Activated naive CD4-positive, alpha-beta T cell treated with Interleukin-2 at 50 U/mL for 16 hours (primary cell): ENCODE measurements around the gene MRPS27.
"Not testable (repeated sequence)": the region's sequence is repeated elsewhere in the genome, so short reads cannot be mapped to it uniquely, and the experiment has no call there.

Experiments
- DNase-seq: peaks from one replicate; pipeline ENCODE4 v3.0.0-alpha.2; 2020

The MRPS27 gene

DNA sequence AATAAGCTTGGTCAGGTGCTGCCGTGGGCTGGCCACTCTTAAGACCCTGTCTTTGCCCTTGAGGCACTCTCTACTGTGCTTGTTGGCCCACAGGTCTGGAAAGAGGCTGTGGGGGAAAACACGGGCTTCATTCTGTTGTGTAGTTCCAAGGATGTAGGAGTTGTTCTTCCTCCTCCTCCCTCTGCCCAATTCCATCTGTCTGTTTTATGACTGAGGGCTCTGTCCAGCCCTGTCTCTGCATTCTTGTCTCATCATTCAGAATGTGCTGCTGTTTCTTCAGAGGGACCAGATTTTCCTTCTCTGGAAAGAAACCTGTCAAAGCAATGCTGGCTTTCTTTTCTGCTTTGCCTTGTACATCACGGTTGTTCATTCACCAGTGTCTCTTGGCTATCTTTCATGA is 128.6 kb downstream of the MRPS27 start:
- DNase-seq, result no peak

DNA sequence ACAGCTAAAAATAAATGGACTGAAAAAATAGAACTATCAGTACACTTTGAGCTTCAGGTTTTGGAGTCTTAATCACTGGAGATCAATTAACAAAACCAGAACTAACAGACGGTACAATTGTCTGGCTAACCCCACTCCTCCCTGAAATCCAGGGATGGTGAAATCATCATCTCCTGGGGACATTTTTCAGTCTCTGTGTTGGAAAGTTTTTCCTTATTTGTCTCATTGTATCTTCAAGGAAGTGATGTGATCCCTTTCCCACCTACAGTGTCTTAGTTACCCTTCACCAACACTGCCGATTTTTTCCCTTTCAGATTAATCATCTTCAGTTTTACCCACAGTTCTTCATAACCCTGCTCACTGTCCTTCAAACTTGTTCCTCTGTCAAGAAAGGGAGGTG is 130.9 kb downstream of the MRPS27 start:
- DNase-seq, result no peak

DNA sequence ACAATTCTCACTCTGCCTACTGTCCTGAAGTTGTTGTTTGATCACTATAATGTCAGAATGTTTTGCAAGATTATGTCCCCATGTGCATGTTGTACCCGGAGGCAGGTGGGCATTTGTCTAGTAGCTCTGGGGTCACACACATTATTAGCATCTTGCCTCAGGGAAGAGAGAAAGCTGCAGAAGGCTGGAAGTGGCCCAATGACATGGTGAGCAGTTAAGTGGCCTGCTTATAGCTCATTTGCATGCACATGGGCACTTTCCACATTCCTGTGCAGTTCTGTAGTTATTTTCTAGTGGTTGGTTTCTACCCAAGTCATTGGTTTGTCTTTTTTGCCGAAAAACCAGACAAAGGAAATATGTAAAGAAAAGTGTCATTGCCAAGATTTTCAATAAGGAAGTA is 131.9 kb downstream of the MRPS27 start:
- DNase-seq, result no peak

DNA sequence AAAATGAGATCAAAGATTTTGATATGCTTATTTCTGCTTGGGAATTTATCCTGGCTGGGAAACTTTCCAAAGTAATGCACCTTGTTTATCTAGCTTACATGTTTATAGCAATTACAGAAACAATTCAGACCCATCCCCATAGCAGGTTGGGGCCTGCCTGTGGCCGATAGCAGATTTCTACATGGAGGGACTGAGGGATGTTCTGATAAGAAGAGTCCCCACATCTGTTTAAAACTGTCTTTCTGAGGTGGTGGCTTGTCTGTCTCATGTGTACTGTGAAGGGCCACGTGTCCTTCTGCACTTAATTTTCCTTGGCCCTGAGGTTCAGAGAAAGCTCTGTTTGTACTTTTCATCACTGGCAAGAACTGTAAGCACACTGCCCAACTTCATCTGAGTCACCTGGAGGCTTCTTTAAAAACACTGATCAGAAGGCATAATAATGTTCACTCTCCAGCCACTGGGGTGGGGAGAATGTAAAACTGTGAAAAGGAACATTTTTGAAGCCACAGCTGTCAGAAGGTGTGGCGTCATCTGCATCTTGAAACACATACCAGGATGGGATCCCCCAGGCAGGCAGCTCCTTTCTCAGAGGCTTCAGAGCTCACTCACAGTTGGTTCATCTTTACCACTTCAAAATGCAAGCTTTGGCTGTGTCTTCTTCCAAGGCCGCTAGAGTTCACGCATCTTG is 132.5 kb downstream of the MRPS27 start:
- no peak for DNase-seq

DNA sequence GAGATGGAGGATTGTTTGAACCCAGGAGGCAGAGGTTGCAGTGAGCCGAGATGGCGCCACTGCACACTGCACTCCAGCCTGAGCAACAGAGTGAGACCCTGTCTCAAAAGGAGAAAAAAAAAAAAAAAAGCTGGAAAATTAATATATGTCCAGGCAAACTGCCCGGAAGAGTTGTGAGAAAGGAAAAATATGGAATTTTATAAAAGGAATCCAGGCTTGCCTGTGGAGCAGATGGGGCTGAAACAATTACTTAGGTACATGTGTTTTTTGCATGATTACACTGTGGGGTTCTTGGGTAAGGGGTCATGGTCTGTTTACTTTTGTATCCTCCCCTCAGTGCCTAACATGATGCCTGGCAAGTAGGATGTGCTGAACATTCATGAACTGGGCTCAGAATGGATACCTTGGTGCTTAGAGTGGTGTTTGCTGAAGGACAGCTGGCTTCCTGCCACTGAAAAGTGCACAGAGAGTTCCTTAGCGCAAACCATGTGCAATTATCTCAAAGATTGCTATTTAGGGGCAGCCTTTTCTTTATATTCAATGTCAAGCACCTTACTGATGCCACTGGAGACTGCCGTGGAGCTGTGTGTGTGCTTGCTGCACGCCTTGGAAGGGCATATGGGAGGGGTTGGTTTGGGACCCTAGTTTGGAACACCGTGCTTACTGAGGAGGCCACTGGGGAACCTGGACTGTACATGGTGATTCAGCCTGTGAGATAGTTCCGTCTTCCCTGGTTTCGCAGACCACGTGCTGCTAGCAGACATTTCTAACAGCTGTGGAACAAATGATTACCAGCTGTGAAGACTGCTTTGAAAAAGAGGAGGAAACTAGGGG is 134.3 kb downstream of the MRPS27 start:
- no peak for DNase-seq

DNA sequence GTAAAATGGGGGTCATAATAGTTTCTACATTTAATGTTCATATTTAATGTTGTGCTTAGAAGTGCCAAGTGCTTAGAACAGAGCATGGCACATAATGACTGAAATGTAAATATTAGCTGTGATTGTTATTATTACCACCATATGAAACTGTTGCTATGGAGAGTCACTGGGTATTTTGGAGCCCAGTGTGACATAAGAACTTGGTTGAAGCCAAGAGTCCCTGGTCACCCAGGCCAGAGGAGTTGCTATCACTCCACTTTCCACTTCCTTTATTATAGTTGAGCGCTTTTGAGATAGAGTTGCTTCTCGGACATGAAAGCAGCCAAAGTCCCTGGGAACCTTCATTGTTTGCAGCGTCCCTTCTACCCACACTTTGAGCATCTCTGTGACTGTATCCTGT is 135.6 kb downstream of the MRPS27 start:
- no peak for DNase-seq

DNA sequence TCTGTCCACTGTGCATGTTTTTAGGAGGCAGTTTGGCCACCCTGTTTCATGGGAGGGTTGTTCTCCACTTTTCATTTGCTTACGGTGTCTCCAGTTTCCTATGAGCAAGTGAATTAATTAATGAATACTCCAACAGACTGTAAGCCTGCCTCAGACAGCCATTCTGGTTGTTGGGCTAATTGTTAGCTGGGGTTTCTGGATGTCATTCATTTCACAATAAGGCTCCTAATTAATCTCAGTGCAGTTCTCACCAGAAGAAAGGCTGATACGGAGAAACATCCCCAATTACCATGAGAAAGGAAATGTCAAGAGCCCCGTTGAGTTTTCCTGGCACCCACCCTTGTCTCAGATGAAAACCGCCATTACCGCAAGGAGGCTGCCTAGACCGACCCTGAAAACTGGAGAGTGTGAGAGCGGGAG is 136.9 kb downstream of the MRPS27 start:
- no peak for DNase-seq

DNA sequence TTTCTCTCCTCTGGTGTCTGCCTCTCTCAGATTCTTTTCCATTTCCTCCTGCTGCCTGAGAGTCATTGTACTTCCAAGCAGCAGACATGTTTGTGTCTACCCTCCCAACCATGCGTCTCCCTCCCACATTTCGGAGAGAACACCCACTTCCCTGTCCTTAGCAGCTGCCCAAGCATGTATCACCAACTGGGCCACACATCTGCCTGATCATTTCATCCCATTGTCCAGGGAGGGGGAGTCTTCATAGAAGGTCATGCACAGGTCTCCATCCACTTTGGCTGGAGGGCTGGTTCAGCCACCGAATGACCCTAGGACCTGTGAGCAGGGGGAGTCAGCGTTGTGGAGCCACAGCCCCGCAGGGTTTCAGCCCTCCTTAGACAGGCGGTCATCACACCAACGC is 137.4 kb downstream of the MRPS27 start:
- no peak for DNase-seq

DNA sequence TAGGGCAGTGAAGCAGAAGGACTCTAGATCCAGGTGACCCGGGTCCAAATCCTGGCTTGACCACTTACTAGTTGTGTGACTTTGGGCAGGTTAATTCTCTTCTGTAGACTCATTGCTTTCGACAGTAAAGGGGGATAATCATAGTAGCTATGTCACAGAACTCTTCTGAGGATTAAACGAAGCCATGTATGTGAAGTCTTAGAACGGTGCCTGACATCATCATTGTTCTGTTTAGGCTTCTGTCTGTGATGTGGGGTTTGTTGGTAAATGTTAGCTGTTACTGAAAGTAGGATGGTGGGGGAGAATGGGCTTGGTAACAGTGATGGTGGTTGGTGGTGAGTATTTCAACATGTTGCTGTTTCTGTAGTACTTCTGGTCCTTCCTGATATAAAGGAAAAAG is 139.1 kb downstream of the MRPS27 start:
- no peak for DNase-seq

DNA sequence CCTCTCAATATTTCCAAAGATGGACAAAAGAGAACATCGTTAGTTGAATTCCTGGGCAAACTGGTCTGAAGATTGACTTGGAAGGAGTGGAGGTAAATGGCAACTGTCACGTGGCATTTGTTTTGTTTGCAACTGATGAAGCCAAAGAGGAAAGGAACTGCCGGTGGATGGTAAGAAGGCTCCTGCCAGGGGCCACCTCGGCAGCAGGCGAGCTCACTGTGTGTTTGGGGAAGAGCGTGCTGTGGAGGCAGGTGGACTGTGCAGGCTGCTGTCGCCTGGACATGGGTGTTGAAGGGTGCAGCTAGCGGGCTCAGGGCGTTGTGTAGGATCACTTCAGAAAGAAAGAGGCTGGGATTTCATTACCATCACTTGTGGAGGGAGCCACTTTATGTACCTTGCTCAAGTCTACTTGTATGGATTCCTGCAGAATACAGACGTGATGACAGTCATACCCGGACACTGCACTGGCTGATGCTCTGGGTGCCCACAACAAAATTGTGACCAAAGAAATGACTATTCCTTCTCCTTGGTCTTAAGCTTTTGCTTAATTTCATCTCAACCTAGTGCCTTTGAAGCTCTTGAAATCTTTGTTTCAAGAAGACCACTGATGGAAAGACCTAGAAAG is 140.1 kb downstream of the MRPS27 start:
- no peak for DNase-seq

DNA sequence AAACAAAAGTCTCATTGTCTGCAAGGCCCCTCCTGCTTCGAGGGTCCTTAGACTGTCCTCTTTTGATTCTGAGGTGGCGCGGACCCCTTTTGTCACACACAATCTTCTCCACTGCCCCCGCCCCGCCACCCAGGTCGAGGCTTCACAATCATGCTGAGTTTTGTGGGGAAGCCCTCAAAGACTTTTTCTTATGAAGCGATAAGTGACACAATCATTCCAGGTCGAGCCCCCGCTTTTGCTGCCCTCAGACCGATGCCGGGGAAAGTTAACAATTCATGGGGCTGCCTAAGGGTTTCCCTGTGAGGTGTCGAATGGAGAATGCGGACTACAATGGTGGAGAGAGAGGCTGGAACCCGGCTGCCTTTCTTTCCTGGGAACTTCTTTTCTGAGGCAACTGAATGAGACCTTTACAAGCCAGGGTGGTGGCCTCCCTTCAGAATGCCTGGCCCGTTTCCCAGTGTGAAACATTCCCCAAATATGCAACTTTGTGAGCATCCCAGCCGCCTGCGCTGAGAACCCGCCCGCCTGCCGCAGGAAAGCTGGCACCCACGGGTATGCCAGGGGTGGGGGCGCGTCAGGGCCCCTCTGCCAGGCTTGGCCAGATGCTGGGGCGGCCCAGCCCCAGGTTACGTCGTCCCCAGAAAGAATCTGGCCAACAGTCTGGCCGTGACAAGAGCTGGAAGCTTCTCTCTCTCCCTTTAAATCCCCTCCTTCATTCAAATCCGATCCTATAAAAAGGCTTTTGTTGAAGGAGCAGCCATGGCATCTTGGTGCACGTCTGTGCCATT is 140.8 kb downstream of the MRPS27 start:
- DNase-seq, result no peak

DNA sequence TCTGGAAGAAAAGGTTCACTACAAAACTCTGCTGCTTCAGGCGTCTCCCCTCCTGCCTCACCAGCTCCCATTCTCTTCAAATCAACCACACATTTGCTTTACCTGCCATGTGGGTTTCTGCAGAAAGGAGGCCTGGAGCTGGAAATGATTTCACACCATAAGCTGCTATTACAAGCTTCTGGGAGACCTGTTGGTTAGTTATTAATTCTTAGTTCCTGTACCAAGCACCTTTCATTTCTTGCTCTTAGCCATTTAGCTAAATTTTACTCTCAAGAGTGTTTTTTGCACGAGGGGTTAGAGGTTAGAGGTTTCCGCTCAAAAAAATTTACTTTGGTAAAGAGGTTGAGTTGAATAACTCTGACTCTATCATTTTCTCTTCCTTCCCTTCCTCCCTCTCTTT is 142.5 kb downstream of the MRPS27 start:
- DNase-seq, result no peak

DNA sequence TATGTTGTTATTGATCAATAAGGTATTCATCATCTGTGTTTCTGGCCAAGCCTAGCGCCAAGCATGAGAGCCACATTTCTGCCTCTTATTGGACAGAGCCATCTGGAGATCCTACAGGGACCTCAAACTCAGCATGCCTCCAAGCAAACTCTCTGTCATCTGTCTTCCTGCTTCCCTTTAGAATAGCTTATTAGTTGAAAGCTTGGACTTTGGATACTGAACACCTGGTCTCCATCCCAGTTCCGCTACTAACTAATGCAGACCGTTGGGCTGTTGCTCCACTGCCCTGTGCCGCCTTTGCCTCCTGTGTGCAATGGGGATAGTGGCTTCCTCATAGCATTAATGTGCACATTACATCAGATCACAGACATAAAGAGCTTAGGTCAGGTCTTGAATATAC is 147.3 kb downstream of the MRPS27 start:
- DNase-seq, result no peak

DNA sequence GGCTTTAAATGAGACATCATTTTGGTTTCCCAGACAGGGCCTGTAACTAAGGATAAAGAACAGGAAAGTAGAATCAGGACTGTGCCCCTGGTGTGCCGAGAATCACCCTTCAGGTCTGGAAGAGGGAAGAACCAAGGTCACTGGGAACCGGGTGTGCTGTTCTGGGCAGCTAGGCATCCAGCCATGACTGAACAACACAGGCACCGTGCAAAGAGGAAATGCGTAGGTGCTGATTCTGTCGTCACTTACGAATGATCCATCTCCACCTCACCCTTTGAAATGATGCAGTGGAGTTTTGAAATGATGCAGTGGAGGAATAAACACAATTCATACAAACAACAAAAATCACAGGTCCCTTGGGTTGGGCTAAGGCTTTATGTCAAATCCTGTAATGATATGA is 148.4 kb downstream of the MRPS27 start:
- peak; percentile 14 for DNase-seq

DNA sequence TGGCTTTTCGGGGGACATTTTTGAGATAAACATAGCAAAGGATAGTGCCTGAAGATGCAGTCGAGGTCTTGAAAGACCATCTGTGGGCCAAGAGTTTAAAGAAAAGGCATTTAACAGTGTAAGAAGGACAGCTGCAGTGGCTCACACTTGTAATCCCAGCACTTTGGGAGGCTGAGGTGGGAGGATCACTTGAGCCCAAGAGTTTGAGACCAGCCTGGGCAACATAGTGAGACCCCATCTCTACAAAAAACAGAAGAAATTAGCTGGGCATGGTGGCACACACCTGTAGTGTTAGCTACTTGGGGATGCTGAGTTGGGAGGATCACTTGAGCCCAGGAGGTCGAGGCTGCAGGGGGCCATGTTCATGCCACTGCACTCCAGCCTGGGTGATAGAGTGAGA is 148.9 kb downstream of the MRPS27 start:
- DNase-seq, result not testable (repeated sequence)

DNA sequence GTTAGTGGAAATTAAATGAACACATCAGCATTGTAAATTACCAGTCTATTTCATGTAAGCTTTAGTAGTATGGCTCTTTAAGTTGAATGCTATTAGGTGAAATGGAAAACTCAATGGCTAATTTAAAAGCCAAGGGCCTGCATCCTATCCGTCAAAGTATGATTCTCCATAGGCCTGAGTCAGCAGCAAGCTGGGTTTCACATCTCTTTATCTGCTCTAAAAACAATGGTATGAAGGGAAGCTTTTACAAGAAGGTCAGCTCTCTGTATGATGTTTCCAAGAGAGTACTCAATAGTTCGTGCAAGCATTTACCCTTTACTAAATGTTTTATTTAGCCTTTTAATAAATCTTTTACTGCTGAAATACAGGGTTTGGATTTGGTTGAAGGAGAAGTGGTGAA is 149.9 kb downstream of the MRPS27 start:
- DNase-seq, result no peak
